Thoracic aorta (tissue), 2 donors: ENCODE measurements around the gene CNTN4. TPM values are rescaled to one million over a fixed set of nuclear protein-coding genes. Genes with fewer than 3 reads are reported as not detected.

Source experiments
- ATAC-seq: fragments of 150-250 bp; one replicate; pipeline ENCODE4 v1.8.0; 2017; ENCODE audit warnings: low read depth; ENCODE audit not compliant: insufficient number of reproducible peaks, low FRiP score
- DNase-seq: peaks from one replicate; pipeline ENCODE4 v3.0.0-alpha.2; 2020; ENCODE audit warnings: low spot score
- H3K27ac ChIP-seq, 2 donors: fragments of 200-600 bp; sonication (generic); 1 replicate in 1 of 2; 2 replicates in 1 of 2; pipeline ENCODE4 v1.5.1; 2016; ENCODE audit warnings: mild to moderate bottlenecking in 2 of 2, moderate library complexity in 2 of 2
- H3K27me3 ChIP-seq: fragments of 200-600 bp; sonication (generic); replicated peaks from 2 replicates; pipeline ENCODE4 v1.6.0; 2016; ENCODE audit warnings: mild to moderate bottlenecking; ENCODE audit not compliant: insufficient read depth
- H3K36me3 ChIP-seq: fragments of 200-600 bp; sonication (generic); one replicate; pipeline ENCODE4 v1.5.1; 2016
- H3K4me1 ChIP-seq, 2 donors: fragments of 200-600 bp; sonication (generic); 1 replicate in 1 of 2; 2 replicates in 1 of 2; pipeline versions ENCODE4 v1.5.1 to v1.6.0; 2016; ENCODE audit warnings: low read depth in 2 of 2, mild to moderate bottlenecking in 1 of 2; ENCODE audit not compliant: control insufficient read depth in 1 of 2
- H3K4me3 ChIP-seq: fragments of 200-600 bp; sonication (generic); 2 replicates; pipeline ENCODE4 v1.5.1; 2016; ENCODE audit warnings: mild to moderate bottlenecking
- H3K9me3 ChIP-seq: fragments of 200-600 bp; sonication (generic); 2 replicates; pipeline ENCODE4 v1.5.1; 2016
- CTCF ChIP-seq: fragments of 200-600 bp; sonication (generic); IDR thresholded peaks from one replicate; pipeline ENCODE4 v1.5.1; 2019; ENCODE audit warnings: antibody characterized with exemption
- total RNA-seq, 2 donors: library from RNA; depleted of rRNA; stranded (reverse); fragments of >200 nt; gene quantifications; one replicate each; pipeline versions ENCODE4 v1.1.0 to v1.2.3, GENCODE V29; 2016

CNTN4 gene
- total RNA-seq, 2 donors from 2014 or later: 103 to 116 TPM

- Histone ChIP-seq H3K9me3 (no peaks in the 10 kb centered on the region), H3K4me3 (no peak overlapping the region), H3K36me3 (no peaks in the 10 kb centered on the region), H3K27ac (no peak overlapping the region), H3K4me1 (no peaks in the 10 kb centered on the region), H3K27me3 (no peaks in the 10 kb centered on the region)
- DNase-seq (no peak), ATAC-seq (no peak)
- TF ChIP-seq CTCF: no peak
These were observed 878.1 kb downstream of the CNTN4 start for GRCh38 chr3:2976796-2977195.

- Histone ChIP-seq H3K4me3 (no peak overlapping the region), H3K9me3 (no peaks in the 10 kb centered on the region), H3K36me3 (no peaks in the 10 kb centered on the region), H3K27me3 (no peaks in the 10 kb centered on the region), H3K27ac (no peak overlapping the region), H3K4me1 (no peaks in the 10 kb centered on the region)
- ATAC-seq: no peak
- no peak for TF ChIP-seq CTCF
- no peak for DNase-seq
These were observed 880.5 kb downstream of the CNTN4 start for GRCh38 chr3:2978977-2979732.

- TF ChIP-seq CTCF: no peak
- Histone ChIP-seq H3K4me3 (no peak overlapping the region), H3K27me3 (no peaks in the 10 kb centered on the region), H3K9me3 (no peaks in the 10 kb centered on the region), H3K36me3 (no peaks in the 10 kb centered on the region), H3K4me1 (no peaks in the 10 kb centered on the region), H3K27ac (no peak overlapping the region)
- no peak for DNase-seq
- no peak for ATAC-seq
These were observed 885.6 kb downstream of the CNTN4 start for GRCh38 chr3:2984005-2984830.

GRCh38 chr3:2984831-2985220 is 886.2 kb downstream of the CNTN4 start:
- H3K27me3 ChIP-seq: no peaks in the 10 kb centered on the region
- TF ChIP-seq CTCF: no peak
- no peaks in the 10 kb centered on the region for H3K4me1 ChIP-seq
- H3K9me3 ChIP-seq: no peaks in the 10 kb centered on the region
- DNase-seq: no peak
- ATAC-seq: no peak
- H3K27ac ChIP-seq: no peak overlapping the region
- no peak overlapping the region for H3K4me3 ChIP-seq
- no peaks in the 10 kb centered on the region for H3K36me3 ChIP-seq

GRCh38 chr3:2985479-2985878 is 886.8 kb downstream of the CNTN4 start:
- DNase-seq (no peak), ATAC-seq (no peak)
- H3K27ac ChIP-seq: no peak overlapping the region
- H3K9me3 ChIP-seq: no peaks in the 10 kb centered on the region
- H3K4me1 ChIP-seq: no peaks in the 10 kb centered on the region
- no peaks in the 10 kb centered on the region for H3K36me3 ChIP-seq
- H3K4me3 ChIP-seq: no peak overlapping the region
- no peaks in the 10 kb centered on the region for H3K27me3 ChIP-seq
- no peak for TF ChIP-seq CTCF
